Measurements from ENCODE around the gene COG5.

COG5 gene

GRCh38 chr7:107173691-107174406 is 389.9 kb downstream of the COG5 start:
- peak overlapping the region; percentile 24; the same call in 1 of the 2 replicates for H3K4me3 ChIP-seq (ENCODE audit: low read depth, low read length)
- TF ChIP-seq, protein P1, sequence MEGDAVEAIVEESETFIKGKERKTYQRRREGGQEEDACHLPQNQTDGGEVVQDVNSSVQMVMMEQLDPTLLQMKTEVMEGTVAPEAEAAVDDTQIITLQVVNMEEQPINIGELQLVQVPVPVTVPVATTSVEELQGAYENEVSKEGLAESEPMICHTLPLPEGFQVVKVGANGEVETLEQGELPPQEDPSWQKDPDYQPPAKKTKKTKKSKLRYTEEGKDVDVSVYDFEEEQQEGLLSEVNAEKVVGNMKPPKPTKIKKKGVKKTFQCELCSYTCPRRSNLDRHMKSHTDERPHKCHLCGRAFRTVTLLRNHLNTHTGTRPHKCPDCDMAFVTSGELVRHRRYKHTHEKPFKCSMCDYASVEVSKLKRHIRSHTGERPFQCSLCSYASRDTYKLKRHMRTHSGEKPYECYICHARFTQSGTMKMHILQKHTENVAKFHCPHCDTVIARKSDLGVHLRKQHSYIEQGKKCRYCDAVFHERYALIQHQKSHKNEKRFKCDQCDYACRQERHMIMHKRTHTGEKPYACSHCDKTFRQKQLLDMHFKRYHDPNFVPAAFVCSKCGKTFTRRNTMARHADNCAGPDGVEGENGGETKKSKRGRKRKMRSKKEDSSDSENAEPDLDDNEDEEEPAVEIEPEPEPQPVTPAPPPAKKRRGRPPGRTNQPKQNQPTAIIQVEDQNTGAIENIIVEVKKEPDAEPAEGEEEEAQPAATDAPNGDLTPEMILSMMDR (IDR thresholded peaks at IDR 0.05; ENCODE audit: insufficient read depth, low read depth, low read length, missing control alignments), result no peak
- peak; percentile 66 for DNase-seq (ENCODE audit: low read depth)

- H3K4me3 ChIP-seq (ENCODE audit: low read depth, low read length), result peak overlapping the region; percentile 24; the same call in 1 of the 2 replicates
- no peak for DNase-seq (ENCODE audit: low read depth)
- TF ChIP-seq, protein P1 (IDR thresholded peaks at IDR 0.05; ENCODE audit: insufficient read depth, low read depth, low read length, missing control alignments), result no peak
Measured at GRCh38 chr7:107173191-107173590, 390.5 kb downstream of the COG5 start.

GRCh38 chr7:107172276-107173032 is 391.3 kb downstream of the COG5 start:
- TF ChIP-seq, protein P1 (IDR thresholded peaks at IDR 0.05; ENCODE audit: insufficient read depth, low read depth, low read length, missing control alignments), result no peak
- no peak overlapping the region for H3K4me3 ChIP-seq (ENCODE audit: low read depth, low read length)
- DNase-seq (ENCODE audit: low read depth), result no peak

DNA sequence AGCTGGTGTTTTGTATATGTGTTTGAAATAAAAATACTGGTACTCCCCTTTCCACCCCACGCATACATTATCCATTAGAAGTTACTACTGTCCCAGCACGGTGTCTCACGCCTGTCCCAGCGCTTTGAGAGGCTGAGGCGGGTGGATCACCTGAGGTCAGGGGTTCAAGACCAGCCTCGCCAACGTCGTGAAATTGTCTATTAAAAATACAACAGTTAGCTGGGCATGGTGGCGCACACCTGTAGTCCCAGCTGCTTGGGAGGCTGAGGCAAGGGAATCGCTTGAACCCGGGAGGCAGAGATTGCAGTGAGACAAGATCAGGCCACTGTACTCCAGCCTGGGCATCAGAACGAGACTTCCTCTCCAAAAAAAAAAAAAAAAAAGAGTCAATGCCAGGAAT is 392.2 kb downstream of the COG5 start:
- no peak for DNase-seq (ENCODE audit: low read depth)
- TF ChIP-seq, protein P1 (IDR thresholded peaks at IDR 0.05; ENCODE audit: insufficient read depth, low read depth, low read length, missing control alignments), result no peak
- no peak overlapping the region for H3K4me3 ChIP-seq (ENCODE audit: low read depth, low read length)

DNA sequence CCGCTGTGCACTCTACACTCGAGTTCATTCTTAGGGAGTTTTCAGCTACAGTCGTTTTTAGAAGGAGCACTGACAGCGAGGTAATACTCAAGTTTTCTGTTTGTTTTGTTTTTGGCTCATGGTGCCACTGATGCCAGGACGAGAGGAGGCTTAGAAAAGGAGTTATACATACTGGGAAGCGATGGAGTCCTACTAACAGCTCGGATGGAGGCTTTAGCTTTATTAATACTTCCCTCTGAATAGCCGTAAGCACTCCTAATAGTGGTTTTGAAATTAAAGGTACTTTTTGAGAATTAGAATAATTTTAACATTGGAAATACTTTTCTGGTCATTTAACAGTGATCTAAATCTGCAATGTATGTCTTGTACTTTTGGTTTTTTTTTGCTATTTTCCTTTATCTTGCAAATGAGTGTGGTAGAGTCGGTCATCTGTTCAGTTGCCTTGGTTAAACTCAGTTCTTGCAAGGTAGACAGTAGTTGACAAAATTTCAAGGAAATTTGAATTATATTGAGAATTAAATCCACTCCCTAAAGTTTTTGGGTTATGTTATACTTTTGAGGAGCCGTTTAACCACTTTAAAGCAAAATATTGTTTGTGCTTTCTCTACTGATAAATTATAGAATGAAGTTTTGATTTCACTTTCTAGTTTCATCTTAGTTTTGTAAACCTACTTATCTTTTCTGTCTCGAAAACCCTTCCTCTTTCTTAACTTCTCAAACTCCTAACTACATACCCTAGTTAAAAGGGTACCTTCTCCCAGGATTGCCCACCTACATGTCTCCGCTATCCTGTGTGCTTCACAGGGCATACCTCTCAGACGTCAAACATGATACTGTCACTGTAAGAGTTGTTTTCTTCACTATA is 393.4 kb downstream of the COG5 start:
- peak; percentile 9 for DNase-seq (ENCODE audit: low read depth)
- TF ChIP-seq, protein P1 (IDR thresholded peaks at IDR 0.05; ENCODE audit: insufficient read depth, low read depth, low read length, missing control alignments), result no peak

GRCh38 chr7:107169120-107170050 is 394.3 kb downstream of the COG5 start:
- DNase-seq (ENCODE audit: low read depth), result peak; percentile 95
- TF ChIP-seq, protein P1 (IDR thresholded peaks at IDR 0.05; ENCODE audit: insufficient read depth, low read depth, low read length, missing control alignments), result no peak
- H3K4me3 ChIP-seq (ENCODE audit: low read depth, low read length), result peak overlapping the region; percentile 96

More for the DNA sequence above, 393.4 kb downstream of the COG5 start:
- H3K4me3 ChIP-seq (ENCODE audit: low read depth, low read length), result peak overlapping the region; percentile 96

Data from GM12865 (cell line).